HepG2 (cell line): ENCODE measurements around the gene RPP25L. TPM values are rescaled to one million over a fixed set of nuclear protein-coding genes. Genes with fewer than 3 reads are reported as not detected.

Experiments used
- ADNP ChIP-seq: sonication (generic); formaldehyde crosslinking; IDR thresholded peaks from 2 replicates; pipeline ENCODE4 v1.4.0; 2020; ENCODE audit warnings: missing genetic modification reagents
- BATF2 ChIP-seq: sonication (generic); formaldehyde crosslinking; IDR thresholded peaks from 2 replicates; pipeline ENCODE4 v1.8.0; 2022; ENCODE audit warnings: mild to moderate bottlenecking, missing genetic modification reagents, moderate library complexity
- HNRNPK ChIP-seq: fragments of 200-400 bp; formaldehyde crosslinking; IDR thresholded peaks from 2 replicates; pipeline ENCODE4 v1.6.1; 2018; ENCODE audit warnings: low read length, low read depth, moderate library complexity, mild to moderate bottlenecking; ENCODE audit not compliant: poor library complexity, severe bottlenecking
- HNRNPUL1 ChIP-seq: fragments of 200-400 bp; formaldehyde crosslinking; IDR thresholded peaks from 2 replicates; pipeline ENCODE4 v1.6.1; 2017; ENCODE audit warnings: low read depth, mild to moderate bottlenecking, low read length, moderate library complexity
- HOXA3 ChIP-seq: sonication (generic); formaldehyde crosslinking; IDR thresholded peaks from 2 replicates; pipeline ENCODE4 v1.5.0; 2020; ENCODE audit warnings: missing genetic modification reagents
- JUNB ChIP-seq: sonication (generic); formaldehyde crosslinking; IDR thresholded peaks from 2 replicates; pipeline ENCODE4 v1.8.0; 2022; ENCODE audit warnings: missing genetic modification reagents, mild to moderate bottlenecking, borderline replicate concordance
- MYC ChIP-seq: sonication (generic); formaldehyde crosslinking; IDR thresholded peaks from 2 replicates; pipeline ENCODE4 v1.9.0; 2021; ENCODE audit warnings: missing genetic modification reagents, borderline replicate concordance
- NFYC ChIP-seq: IDR thresholded peaks from 2 replicates; pipeline ENCODE4 v1.6.1; 2016; ENCODE audit warnings: missing genetic modification reagents, missing compliant biosample characterization
- PAF1 ChIP-seq: IDR thresholded peaks from 2 replicates; pipeline ENCODE4 v1.6.1; 2016; ENCODE audit warnings: missing genetic modification reagents, missing compliant biosample characterization
- PCBP1 ChIP-seq: fragments of 200-400 bp; formaldehyde crosslinking; IDR thresholded peaks from 2 replicates; pipeline ENCODE4 v1.6.1; 2017; ENCODE audit warnings: mild to moderate bottlenecking, low read depth, low read length, borderline replicate concordance
- SOX13 ChIP-seq, 3 experiments: fragments of 450-650 bp in 1 of 3; sonication (generic) in 1 of 3; formaldehyde crosslinking in 1 of 3; IDR thresholded peaks in 2 of 3; conservative IDR thresholded peaks in 1 of 3; 2 replicates each; pipeline versions ENCODE4 v1.5.0 to v1.6.1; 2016 to 2020; ENCODE audit warnings: antibody characterized with exemption in 1 of 3, mild to moderate bottlenecking in 1 of 3, missing compliant biosample characterization in 1 of 3, missing genetic modification reagents in 1 of 3, moderate library complexity in 1 of 3
- SRSF1 ChIP-seq: fragments of 200-400 bp; formaldehyde crosslinking; optimal IDR thresholded peaks from 2 replicates; pipeline ENCODE3; 2017; ENCODE audit warnings: mild to moderate bottlenecking, low read depth, low read length, moderate library complexity
- WIZ ChIP-seq: sonication (generic); formaldehyde crosslinking; IDR thresholded peaks from 2 replicates; pipeline ENCODE4 v1.5.1; 2020; ENCODE audit warnings: mild to moderate bottlenecking, missing genetic modification reagents
- ZBTB38 ChIP-seq: sonication (generic); formaldehyde crosslinking; IDR thresholded peaks from 2 replicates; pipeline ENCODE4 v1.5.1; 2020; ENCODE audit warnings: mild to moderate bottlenecking, missing genetic modification reagents
- ZFX ChIP-seq: sonication (generic); formaldehyde crosslinking; IDR thresholded peaks from 2 replicates; pipeline ENCODE4 v1.4.0; 2020; ENCODE audit warnings: mild to moderate bottlenecking, low read depth, missing genetic modification reagents, moderate library complexity
- ZNF292 ChIP-seq: sonication (generic); formaldehyde crosslinking; IDR thresholded peaks from 2 replicates; pipeline ENCODE4 v1.8.1; 2022; ENCODE audit warnings: mild to moderate bottlenecking, low read depth, missing genetic modification reagents, borderline replicate concordance
- ZNF331 ChIP-seq: sonication (generic); formaldehyde crosslinking; IDR thresholded peaks from 2 replicates; pipeline ENCODE4 v1.4.0; 2020; ENCODE audit warnings: missing genetic modification reagents
- ZSCAN20 ChIP-seq: sonication (generic); formaldehyde crosslinking; IDR thresholded peaks from 2 replicates; pipeline ENCODE4 v1.4.0; 2020; ENCODE audit warnings: missing genetic modification reagents, mild to moderate bottlenecking, borderline replicate concordance
- polyA plus RNA-seq, 8 experiments: library from polyadenylated mRNA; depleted of rRNA in 3 of 8; stranded (reverse) in 7 of 8; unstranded in 1 of 8; fragments of >200 nt; fragmentation: Illumina TruSeq in 4 of 8; extraction: Trizol in 4 of 8; gene quantifications; 2 replicates each; pipeline versions ENCODE4 v1.2.1 to v1.2.3, GENCODE V29; 2011 to 2016; ENCODE audit warnings: low read depth in 4 of 8, missing spikeins in 1 of 8, mixed read lengths in 1 of 8; ENCODE audit not compliant: insufficient read depth in 1 of 8
- total RNA-seq, 5 experiments: library from RNA; depleted of rRNA; stranded (reverse); fragments of >200 nt; fragmentation: Illumina TruSeq; extraction: Trizol; gene quantifications; 2 replicates each; pipeline ENCODE4 v1.2.3, GENCODE V29; 2016; ENCODE audit warnings: low read depth in 1 of 5
- TF ChIP-seq, protein P1 (sequence below): sonication (generic); formaldehyde crosslinking; IDR thresholded peaks from 2 replicates; pipeline ENCODE4 v1.5.0; 2020; ENCODE audit warnings: mild to moderate bottlenecking, missing genetic modification reagents
- TF ChIP-seq, protein P2 (sequence below): sonication (generic); formaldehyde crosslinking; IDR thresholded peaks from 2 replicates; pipeline ENCODE4 v1.4.0; 2020; ENCODE audit warnings: mild to moderate bottlenecking, low read depth, missing genetic modification reagents
- TF ChIP-seq, protein P3 (sequence below): sonication (generic); formaldehyde crosslinking; IDR thresholded peaks from 2 replicates; pipeline ENCODE4 v1.5.1; 2020; ENCODE audit warnings: missing genetic modification reagents, mild to moderate bottlenecking, borderline replicate concordance
- TF ChIP-seq, protein P4 (sequence below): sonication (generic); formaldehyde crosslinking; IDR thresholded peaks from 2 replicates; pipeline ENCODE4 v1.4.0; 2020; ENCODE audit warnings: missing genetic modification reagents

The RPP25L gene
- total and polyA plus RNA-seq, 2 of the 13 experiments (the other 11 are each of a cell fraction or from before 2014, with no cell fraction given): 24.5 to 27.3 TPM

GRCh38 chr9:34651876-34652601 is 40.1 kb upstream of the RPP25L start, which contains the start of gene IL11RA (continued):
- TF ChIP-seq HNRNPK (no peak), HNRNPUL1 (no peak), BATF2 (CRISPR knock-in tag) (0 out of 2 replicates have a peak, but pooled peaks have one; percentile 76), ZBTB38 (CRISPR knock-in tag) (no peak), ZNF292 (CRISPR knock-in tag) (no peak), NFYC (CRISPR knock-in tag) (peak; percentile 90), SRSF1 (peak; percentile 94), WIZ (CRISPR knock-in tag) (no peak), JUNB (CRISPR knock-in tag) (no peak), ZNF331 (CRISPR knock-in tag) (peak; percentile 39; the same call in 1 of the 2 replicates), HOXA3 (peak; percentile 80), PCBP1 (0 out of 2 replicates have a peak, but pooled peaks have one; percentile 17), ZSCAN20 (no peak), MYC (CRISPR knock-in tag) (peak; percentile 67; the same call in 1 of the 2 replicates), PAF1 (CRISPR knock-in tag) (peak; percentile 58; the same call in 1 of the 2 replicates), SOX13 (IDR thresholded peaks at IDR 0.05) (no peak), SOX13 (CRISPR knock-in tag; conservative IDR thresholded peaks at IDR 0.05 in 1 of 2, IDR thresholded peaks at IDR 0.05 in 1 of 2) (no peak; a peak in 2 of 4 replicates), ZFX (peak; percentile 85), ADNP (CRISPR knock-in tag) (0 out of 2 replicates have a peak, but pooled peaks have one; percentile 45)
- TF ChIP-seq, protein P1, sequence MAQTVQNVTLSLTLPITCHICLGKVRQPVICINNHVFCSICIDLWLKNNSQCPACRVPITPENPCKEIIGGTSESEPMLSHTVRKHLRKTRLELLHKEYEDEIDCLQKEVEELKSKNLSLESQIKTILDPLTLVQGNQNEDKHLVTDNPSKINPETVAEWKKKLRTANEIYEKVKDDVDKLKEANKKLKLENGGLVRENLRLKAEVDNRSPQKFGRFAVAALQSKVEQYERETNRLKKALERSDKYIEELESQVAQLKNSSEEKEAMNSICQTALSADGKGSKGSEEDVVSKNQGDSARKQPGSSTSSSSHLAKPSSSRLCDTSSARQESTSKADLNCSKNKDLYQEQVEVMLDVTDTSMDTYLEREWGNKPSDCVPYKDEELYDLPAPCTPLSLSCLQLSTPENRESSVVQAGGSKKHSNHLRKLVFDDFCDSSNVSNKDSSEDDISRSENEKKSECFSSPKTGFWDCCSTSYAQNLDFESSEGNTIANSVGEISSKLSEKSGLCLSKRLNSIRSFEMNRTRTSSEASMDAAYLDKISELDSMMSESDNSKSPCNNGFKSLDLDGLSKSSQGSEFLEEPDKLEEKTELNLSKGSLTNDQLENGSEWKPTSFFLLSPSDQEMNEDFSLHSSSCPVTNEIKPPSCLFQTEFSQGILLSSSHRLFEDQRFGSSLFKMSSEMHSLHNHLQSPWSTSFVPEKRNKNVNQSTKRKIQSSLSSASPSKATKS (CRISPR knock-in tag): no peak
- TF ChIP-seq, protein P2, sequence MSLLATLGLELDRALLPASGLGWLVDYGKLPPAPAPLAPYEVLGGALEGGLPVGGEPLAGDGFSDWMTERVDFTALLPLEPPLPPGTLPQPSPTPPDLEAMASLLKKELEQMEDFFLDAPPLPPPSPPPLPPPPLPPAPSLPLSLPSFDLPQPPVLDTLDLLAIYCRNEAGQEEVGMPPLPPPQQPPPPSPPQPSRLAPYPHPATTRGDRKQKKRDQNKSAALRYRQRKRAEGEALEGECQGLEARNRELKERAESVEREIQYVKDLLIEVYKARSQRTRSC (CRISPR knock-in tag): no peak
- TF ChIP-seq, protein P3, sequence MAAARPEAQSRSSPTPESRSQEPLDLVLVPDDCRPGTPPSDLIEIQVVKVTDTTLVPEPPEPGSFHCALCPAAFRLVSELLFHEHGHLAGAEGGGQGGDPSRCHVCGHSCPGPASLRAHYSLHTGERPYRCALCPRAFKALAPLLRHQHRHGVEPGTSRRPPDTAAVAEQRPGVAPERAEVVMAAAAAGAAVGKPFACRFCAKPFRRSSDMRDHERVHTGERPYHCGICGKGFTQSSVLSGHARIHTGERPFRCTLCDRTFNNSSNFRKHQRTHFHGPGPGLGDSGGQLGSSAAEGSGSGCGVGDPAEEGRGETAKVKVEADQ (CRISPR knock-in tag): peak; percentile 47; the same call in 1 of the 2 replicates
- TF ChIP-seq, protein P4, sequence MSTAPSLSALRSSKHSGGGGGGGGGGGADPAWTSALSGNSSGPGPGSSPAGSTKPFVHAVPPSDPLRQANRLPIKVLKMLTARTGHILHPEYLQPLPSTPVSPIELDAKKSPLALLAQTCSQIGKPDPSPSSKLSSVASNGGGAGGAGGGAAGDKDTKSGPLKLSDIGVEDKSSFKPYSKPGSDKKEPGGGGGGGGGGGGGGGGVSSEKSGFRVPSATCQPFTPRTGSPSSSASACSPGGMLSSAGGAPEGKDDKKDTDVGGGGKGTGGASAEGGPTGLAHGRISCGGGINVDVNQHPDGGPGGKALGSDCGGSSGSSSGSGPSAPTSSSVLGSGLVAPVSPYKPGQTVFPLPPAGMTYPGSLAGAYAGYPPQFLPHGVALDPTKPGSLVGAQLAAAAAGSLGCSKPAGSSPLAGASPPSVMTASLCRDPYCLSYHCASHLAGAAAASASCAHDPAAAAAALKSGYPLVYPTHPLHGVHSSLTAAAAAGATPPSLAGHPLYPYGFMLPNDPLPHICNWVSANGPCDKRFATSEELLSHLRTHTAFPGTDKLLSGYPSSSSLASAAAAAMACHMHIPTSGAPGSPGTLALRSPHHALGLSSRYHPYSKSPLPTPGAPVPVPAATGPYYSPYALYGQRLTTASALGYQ (CRISPR knock-in tag): no peak; the same call in 1 of the 2 replicates
